ENCODE results near the gene MICAL1.

Gene MICAL1

GRCh38 chr6:109436041-109436440 lies 19.5 kb downstream of the MICAL1 start:
- DNase-seq (ENCODE audit: low read depth in 3 of 3): no peak

GRCh38 chr6:109434456-109434855 lies 21.1 kb downstream of the MICAL1 start:
- no peak for DNase-seq (ENCODE audit: low read depth in 3 of 3)

- no peak for DNase-seq (ENCODE audit: low read depth in 3 of 3)
These were observed 26.1 kb downstream of the MICAL1 start for GRCh38 chr6:109429496-109429895.

GRCh38 chr6:109428889-109429477 lies 26.6 kb downstream of the MICAL1 start:
- no peak for DNase-seq (ENCODE audit: low read depth in 3 of 3)

- DNase-seq (ENCODE audit: low read depth in 3 of 3): no peak
These were observed 30.6 kb downstream of the MICAL1 start for GRCh38 chr6:109424946-109425345.

- DNase-seq (ENCODE audit: low read depth in 3 of 3): no peak
These were observed 34.4 kb downstream of the MICAL1 start for GRCh38 chr6:109421184-109421583.

GRCh38 chr6:109420751-109421150 lies 34.8 kb downstream of the MICAL1 start:
- DNase-seq (ENCODE audit: low read depth in 3 of 3): no peak

GRCh38 chr6:109417646-109418045 lies 37.9 kb downstream of the MICAL1 start:
- DNase-seq (ENCODE audit: low read depth in 3 of 3): no peak

GRCh38 chr6:109411034-109411433 lies 44.5 kb downstream of the MICAL1 start:
- no peak for DNase-seq (ENCODE audit: low read depth in 3 of 3)

- no peak for DNase-seq (ENCODE audit: low read depth in 3 of 3)
These were observed 49.4 kb downstream of the MICAL1 start for GRCh38 chr6:109406196-109406595.

- no peak for DNase-seq (ENCODE audit: low read depth in 3 of 3)
These were observed 58.6 kb downstream of the MICAL1 start for GRCh38 chr6:109397020-109397419.

- DNase-seq (ENCODE audit: low read depth in 3 of 3): no peak
These were observed 59.4 kb downstream of the MICAL1 start for GRCh38 chr6:109396046-109396718.

All from stimulated activated CD4-positive, alpha-beta T cell treated with anti-CD3 and anti-CD28 coated beads, TNF-alpha, amount 100 ng/mL, for 4 hours (primary cell).